Liver (tissue), 9 donors: ENCODE results near the gene TPK1. TPM values are rescaled to one million over a fixed set of nuclear protein-coding genes. Genes with fewer than 3 reads are reported as not detected.

Experiments used
- DNase-seq: peaks from one replicate; pipeline ENCODE4 v3.0.0-alpha.2; 2017; ENCODE audit warnings: low spot score
- H3K27ac ChIP-seq, 2 donors: one replicate each; pipeline ENCODE4 v1.7.0; 2013; ENCODE audit warnings: inconsistent platforms in 2 of 2, low read length in 2 of 2, control low read depth in 1 of 2, low read depth in 1 of 2, mild to moderate bottlenecking in 1 of 2
- H3K27me3 ChIP-seq, 4 donors: one replicate each; pipeline versions ENCODE4 v1.6.1 to v1.7.0; 2013; ENCODE audit warnings: low read length in 3 of 4, inconsistent platforms in 1 of 4, mild to moderate bottlenecking in 1 of 4, moderate library complexity in 1 of 4; ENCODE audit not compliant: control insufficient read depth in 4 of 4, insufficient read depth in 4 of 4
- H3K36me3 ChIP-seq, 4 donors: one replicate each; pipeline versions ENCODE4 v1.6.1 to v1.7.0; 2013; ENCODE audit warnings: low read length in 3 of 4, mild to moderate bottlenecking in 3 of 4, low read depth in 1 of 4, moderate library complexity in 1 of 4; ENCODE audit not compliant: control insufficient read depth in 4 of 4, insufficient read depth in 3 of 4
- H3K4me1 ChIP-seq, 4 donors: one replicate each; pipeline versions ENCODE4 v1.6.1 to v1.7.0; 2013; ENCODE audit warnings: low read length in 3 of 4, mild to moderate bottlenecking in 3 of 4, moderate library complexity in 1 of 4; ENCODE audit not compliant: control insufficient read depth in 4 of 4, insufficient read depth in 4 of 4
- H3K4me3 ChIP-seq, 3 donors: one replicate each; pipeline versions ENCODE4 v1.6.1 to v1.7.0; 2013; ENCODE audit warnings: low read length in 3 of 3, control low read depth in 1 of 3, low read depth in 1 of 3, mild to moderate bottlenecking in 1 of 3
- H3K9ac ChIP-seq, 2 donors: one replicate each; pipeline ENCODE4 v1.7.0; 2013; ENCODE audit warnings: low read length in 2 of 2, mild to moderate bottlenecking in 2 of 2, moderate library complexity in 2 of 2, control low read depth in 1 of 2, low read depth in 1 of 2
- H3K9me3 ChIP-seq, 4 donors: one replicate each; pipeline versions ENCODE4 v1.6.1 to v1.7.0; 2013; ENCODE audit warnings: low read length in 3 of 4; ENCODE audit not compliant: control insufficient read depth in 4 of 4
- CTCF ChIP-seq: fragments of 150-350 bp; IDR thresholded peaks from 2 replicates; pipeline ENCODE4 v1.5.1; 2017; ENCODE audit warnings: improper control_type of control experiment, low read depth, low read length; ENCODE audit not compliant: missing input control
- EGR1 ChIP-seq, 2 donors: IDR thresholded peaks; 2 replicates each; pipeline ENCODE4 v1.6.1; 2016 to 2018; ENCODE audit warnings: antibody characterized with exemption in 2 of 2, low read depth in 2 of 2
- FOXA1 ChIP-seq: IDR thresholded peaks from 2 replicates; pipeline ENCODE4 v1.6.1; 2016; ENCODE audit warnings: antibody characterized with exemption
- FOXA2 ChIP-seq: IDR thresholded peaks from 2 replicates; pipeline ENCODE4 v1.6.1; 2016; ENCODE audit warnings: antibody characterized with exemption
- GABPA ChIP-seq, 2 donors: IDR thresholded peaks in 1 of 2; conservative IDR thresholded peaks in 1 of 2; 2 replicates each; pipeline ENCODE4 v1.6.1; 2016; ENCODE audit warnings: antibody characterized with exemption in 2 of 2, mild to moderate bottlenecking in 1 of 2, moderate library complexity in 1 of 2
- HNF4A ChIP-seq, 2 donors: conservative IDR thresholded peaks; 2 replicates each; pipeline ENCODE4 v1.6.1; 2016; ENCODE audit warnings: antibody characterized with exemption in 2 of 2, mild to moderate bottlenecking in 2 of 2
- HNF4G ChIP-seq: IDR thresholded peaks from 2 replicates; pipeline ENCODE4 v1.6.1; 2016; ENCODE audit warnings: antibody characterized with exemption
- JUND ChIP-seq, 2 donors: IDR thresholded peaks; 2 replicates each; pipeline ENCODE4 v1.6.1; 2016; ENCODE audit warnings: antibody characterized with exemption in 2 of 2
- NR2F2 ChIP-seq: IDR thresholded peaks from 2 replicates; pipeline ENCODE4 v1.6.1; 2016; ENCODE audit warnings: antibody characterized with exemption
- RAD21 ChIP-seq, 2 donors: IDR thresholded peaks; 2 replicates each; pipeline ENCODE4 v1.6.1; 2016; ENCODE audit warnings: antibody characterized with exemption in 2 of 2, mild to moderate bottlenecking in 2 of 2
- RXRA ChIP-seq, 2 donors: IDR thresholded peaks; 2 replicates each; pipeline ENCODE4 v1.6.1; 2017 to 2018; ENCODE audit warnings: antibody characterized with exemption in 2 of 2, mild to moderate bottlenecking in 1 of 2
- SP1 ChIP-seq: IDR thresholded peaks from 2 replicates; pipeline ENCODE4 v1.6.1; 2018; ENCODE audit warnings: antibody characterized with exemption, mild to moderate bottlenecking
- YY1 ChIP-seq: IDR thresholded peaks from 2 replicates; pipeline ENCODE4 v1.6.1; 2016; ENCODE audit warnings: antibody characterized with exemption, mild to moderate bottlenecking
- ZBTB33 ChIP-seq: IDR thresholded peaks from 2 replicates; pipeline ENCODE4 v1.6.1; 2016; ENCODE audit warnings: antibody characterized with exemption
- WGBS: extraction: QIAGEN DNeasy Blood & Tissue Kit; methylation state at CpG from one replicate; pipeline ENCODE4 v1.1.7; 2013; 5-methylcytosine and 5-hydroxymethylcytosine counted together
- polyA plus RNA-seq, 2 donors: library from polyadenylated mRNA; stranded (reverse) in 1 of 2; unstranded in 1 of 2; fragments of 200-250 nt in 1 of 2; fragments of >200 nt in 1 of 2; fragmentation: Nextera tagmentation in 1 of 2; extraction: Ambion mirVana in 1 of 2; gene quantifications; one replicate each; pipeline versions ENCODE4 v1.2.1 to v1.2.3, GENCODE V29; 2013 to 2015
- total RNA-seq, 2 donors: library from RNA; depleted of rRNA; stranded (reverse); fragments of >200 nt; gene quantifications; one replicate each; pipeline ENCODE4 v1.2.3, GENCODE V29; 2014
- TF ChIP-seq, protein P1 (sequence below): IDR thresholded peaks from 2 replicates; pipeline ENCODE4 v1.6.1; 2016; ENCODE audit warnings: antibody characterized with exemption
- TF ChIP-seq, protein P2 (sequence below): IDR thresholded peaks from 2 replicates; pipeline ENCODE4 v1.6.1; 2016; ENCODE audit warnings: antibody characterized with exemption, mild to moderate bottlenecking
- TF ChIP-seq, protein P3 (sequence below): IDR thresholded peaks from 2 replicates; pipeline ENCODE4 v1.6.1; 2016; ENCODE audit warnings: antibody characterized with exemption
- donor health status: healthy.
- donor health status: healthy.
- donor health status: healthy.
- donor health status: healthy.
- donor health status: healthy.

Gene TPK1
- total and polyA plus RNA-seq, 4 donors = 2.2 to 7.5 (median 3.3) TPM

- Histone ChIP-seq H3K27ac (no peak overlapping the region), H3K27me3 (no peaks in the 10 kb centered on the region), H3K9ac (no peak overlapping the region), H3K9me3 (no peaks in the 10 kb centered on the region), H3K4me3 (no peak overlapping the region), H3K4me1 (no peaks in the 10 kb centered on the region), H3K36me3 (no peaks in the 10 kb centered on the region)
- TF ChIP-seq GABPA (IDR thresholded peaks at IDR 0.05 in 1 of 2, conservative IDR thresholded peaks at IDR 0.05 in 1 of 2) (no peak), HNF4G (no peak), ZBTB33 (no peak), FOXA1 (no peak), NR2F2 (no peak)
- TF ChIP-seq, protein P1, sequence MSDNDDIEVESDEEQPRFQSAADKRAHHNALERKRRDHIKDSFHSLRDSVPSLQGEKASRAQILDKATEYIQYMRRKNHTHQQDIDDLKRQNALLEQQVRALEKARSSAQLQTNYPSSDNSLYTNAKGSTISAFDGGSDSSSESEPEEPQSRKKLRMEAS = no peak
- WGBS = 92% methylated on average over 6 of the region's 6 CpGs
- no peak for DNase-seq
Observed at GRCh38 chr7:144682581-144683280, 153.1 kb downstream of the TPK1 start.

DNA sequence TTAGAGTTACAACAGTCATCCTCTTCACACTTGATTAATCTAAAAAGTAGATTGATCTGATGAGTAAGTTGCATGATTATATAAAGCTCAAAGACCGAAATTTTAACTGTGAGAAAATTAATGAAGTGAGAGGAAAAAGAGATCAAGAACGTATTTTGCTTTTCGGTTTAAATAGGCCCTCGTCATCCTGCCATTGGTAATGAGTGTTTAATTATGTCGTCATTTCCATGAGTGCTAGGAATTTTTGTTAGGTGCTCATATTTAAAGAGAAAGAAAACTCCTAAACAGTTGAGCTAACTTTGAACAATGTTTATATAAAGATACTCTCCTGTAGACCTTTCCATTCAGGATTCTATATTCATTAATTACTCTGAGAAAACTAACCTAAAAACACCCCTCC, 159.4 kb downstream of the TPK1 start:
- 90% methylated on average over 5 of the region's 5 CpGs for WGBS
- no peaks in the 10 kb centered on the region for H3K36me3 ChIP-seq
- no peaks in the 10 kb centered on the region for H3K4me1 ChIP-seq
- H3K9me3 ChIP-seq = no peaks in the 10 kb centered on the region
- TF ChIP-seq GABPA (IDR thresholded peaks at IDR 0.05 in 1 of 2, conservative IDR thresholded peaks at IDR 0.05 in 1 of 2) (no peak), EGR1 (IDR thresholded peaks at IDR 0.05; ENCODE audit: low read depth in 2 of 2) (no peak), RXRA (IDR thresholded peaks at IDR 0.05) (no peak), FOXA2 (no peak), NR2F2 (no peak), FOXA1 (no peak), CTCF (no peak), ZBTB33 (no peak), YY1 (no peak), RAD21 (IDR thresholded peaks at IDR 0.05) (no peak), JUND (IDR thresholded peaks at IDR 0.05) (no peak), HNF4A (conservative IDR thresholded peaks at IDR 0.05) (no peak), SP1 (no peak)
- TF ChIP-seq, protein P2, sequence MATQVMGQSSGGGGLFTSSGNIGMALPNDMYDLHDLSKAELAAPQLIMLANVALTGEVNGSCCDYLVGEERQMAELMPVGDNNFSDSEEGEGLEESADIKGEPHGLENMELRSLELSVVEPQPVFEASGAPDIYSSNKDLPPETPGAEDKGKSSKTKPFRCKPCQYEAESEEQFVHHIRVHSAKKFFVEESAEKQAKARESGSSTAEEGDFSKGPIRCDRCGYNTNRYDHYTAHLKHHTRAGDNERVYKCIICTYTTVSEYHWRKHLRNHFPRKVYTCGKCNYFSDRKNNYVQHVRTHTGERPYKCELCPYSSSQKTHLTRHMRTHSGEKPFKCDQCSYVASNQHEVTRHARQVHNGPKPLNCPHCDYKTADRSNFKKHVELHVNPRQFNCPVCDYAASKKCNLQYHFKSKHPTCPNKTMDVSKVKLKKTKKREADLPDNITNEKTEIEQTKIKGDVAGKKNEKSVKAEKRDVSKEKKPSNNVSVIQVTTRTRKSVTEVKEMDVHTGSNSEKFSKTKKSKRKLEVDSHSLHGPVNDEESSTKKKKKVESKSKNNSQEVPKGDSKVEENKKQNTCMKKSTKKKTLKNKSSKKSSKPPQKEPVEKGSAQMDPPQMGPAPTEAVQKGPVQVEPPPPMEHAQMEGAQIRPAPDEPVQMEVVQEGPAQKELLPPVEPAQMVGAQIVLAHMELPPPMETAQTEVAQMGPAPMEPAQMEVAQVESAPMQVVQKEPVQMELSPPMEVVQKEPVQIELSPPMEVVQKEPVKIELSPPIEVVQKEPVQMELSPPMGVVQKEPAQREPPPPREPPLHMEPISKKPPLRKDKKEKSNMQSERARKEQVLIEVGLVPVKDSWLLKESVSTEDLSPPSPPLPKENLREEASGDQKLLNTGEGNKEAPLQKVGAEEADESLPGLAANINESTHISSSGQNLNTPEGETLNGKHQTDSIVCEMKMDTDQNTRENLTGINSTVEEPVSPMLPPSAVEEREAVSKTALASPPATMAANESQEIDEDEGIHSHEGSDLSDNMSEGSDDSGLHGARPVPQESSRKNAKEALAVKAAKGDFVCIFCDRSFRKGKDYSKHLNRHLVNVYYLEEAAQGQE = no peak
- TF ChIP-seq, protein P3, sequence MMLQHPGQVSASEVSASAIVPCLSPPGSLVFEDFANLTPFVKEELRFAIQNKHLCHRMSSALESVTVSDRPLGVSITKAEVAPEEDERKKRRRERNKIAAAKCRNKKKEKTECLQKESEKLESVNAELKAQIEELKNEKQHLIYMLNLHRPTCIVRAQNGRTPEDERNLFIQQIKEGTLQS = no peak
- TF ChIP-seq, protein P1 = no peak
- no peaks in the 10 kb centered on the region for H3K27me3 ChIP-seq
- H3K9ac ChIP-seq = no peak overlapping the region
- H3K27ac ChIP-seq = no peak overlapping the region
- no peak for DNase-seq
- no peak overlapping the region for H3K4me3 ChIP-seq
